HCT116 (cell line): ENCODE data around the gene GOLGA6A.

Experiments
- CEBPB ChIP-seq: IDR thresholded peaks from 2 replicates; pipeline ENCODE4 v1.6.1; 2012; ENCODE audit warnings: low read depth
- CTCF ChIP-seq, 3 experiments: fragments of 200-600 bp in 1 of 3; sonication (generic) in 1 of 3; IDR thresholded peaks in 2 of 3; conservative IDR thresholded peaks in 1 of 3; 2 replicates each; pipeline ENCODE4 v1.5.1; 2012 to 2017; ENCODE audit warnings: low read depth in 2 of 3, low read length in 2 of 3, antibody characterized with exemption in 1 of 3, borderline replicate concordance in 1 of 3, control low read depth in 1 of 3, mild to moderate bottlenecking in 1 of 3, mixed read lengths in 1 of 3, mixed run types in 1 of 3, moderate library complexity in 1 of 3; ENCODE audit not compliant: insufficient read depth in 1 of 3
- EGR1 ChIP-seq: IDR thresholded peaks from 2 replicates; pipeline ENCODE4 v1.6.1; 2012; ENCODE audit warnings: low read depth
- EZH2 ChIP-seq: fragments of 200-600 bp; sonication (generic); IDR thresholded peaks from 2 replicates; pipeline ENCODE4 v1.6.1; 2017; ENCODE audit warnings: antibody characterized with exemption, mixed run types
- FOSL1 ChIP-seq: IDR thresholded peaks from 2 replicates; pipeline ENCODE4 v1.6.1; 2012; ENCODE audit warnings: low read depth
- JUND ChIP-seq: IDR thresholded peaks from 2 replicates; pipeline ENCODE4 v1.6.1; 2012
- MAX ChIP-seq: IDR thresholded peaks from 2 replicates; pipeline ENCODE4 v1.6.1; 2012
- POLR2A ChIP-seq: IDR thresholded peaks from 2 replicates; pipeline ENCODE4 v1.7.0; 2011; ENCODE audit warnings: borderline replicate concordance; ENCODE audit not compliant: insufficient read depth, insufficient read length; ENCODE audit errors: extremely low read depth
- POLR2AphosphoS5 ChIP-seq: IDR thresholded peaks from 2 replicates; pipeline ENCODE4 v1.6.1; 2011; ENCODE audit warnings: mild to moderate bottlenecking, low read depth, low read length, moderate library complexity
- SP1 ChIP-seq: IDR thresholded peaks from 2 replicates; pipeline ENCODE4 v1.6.1; 2012; ENCODE audit warnings: low read depth
- ZBTB33 ChIP-seq: IDR thresholded peaks from 2 replicates; pipeline ENCODE4 v1.6.1; 2011; ENCODE audit warnings: mild to moderate bottlenecking, low read length, moderate library complexity; ENCODE audit not compliant: insufficient replicate concordance; ENCODE audit errors: extremely low read depth
- ZNF274 ChIP-seq: fragments of 200-500 bp; sonication (Bioruptor generic); IDR thresholded peaks from 2 replicates; pipeline ENCODE4 v1.6.1; 2014; ENCODE audit warnings: mild to moderate bottlenecking, low read depth, low read length, inconsistent platforms

- TF ChIP-seq POLR2AphosphoS5 (no peak), CTCF (IDR thresholded peaks at IDR 0.05 in 2 of 3, conservative IDR thresholded peaks at IDR 0.05 in 1 of 3; ENCODE audit: borderline replicate concordance in 1 of 3, insufficient read depth in 1 of 3, low read depth in 2 of 3, low read length in 2 of 3) (no peak), SP1 (no peak), FOSL1 (no peak), CEBPB (no peak), EZH2 (no peak), JUND (no peak), EGR1 (no peak), ZBTB33 (no peak), ZNF274 (no peak), POLR2A (no peak), MAX (no peak)
These were observed 38.7 kb downstream of the GOLGA6A start for GRCh38 chr15:74043425-74044266.
